Osteocyte (in vitro differentiated cells): Measurements from ENCODE around the gene KLK10. TPM values are rescaled to one million over a fixed set of nuclear protein-coding genes. Genes with fewer than 3 reads are reported as not detected.

Experiments
- total RNA-seq: library from RNA; stranded (reverse); gene quantifications from 2 replicates; pipeline ENCODE4 v1.2.1, GENCODE V29; 2021

The KLK10 gene
- total RNA-seq, 1 donor from 2014 or later = not detected

Other genes starting within 250 kb of the KLK10 start
- gene GPR32, start 249.2 kb downstream of the KLK10 start, total RNA-seq = not detected in 2 replicates
- gene ACP4, start 229.3 kb downstream of the KLK10 start, total RNA-seq = not detected in 2 replicates
- gene KLK1, start 195.9 kb downstream of the KLK10 start, total RNA-seq = not detected in 2 replicates
- gene KLK15, start 186.1 kb downstream of the KLK10 start, total RNA-seq = not detected in 2 replicates
- gene KLK3, start 164.8 kb downstream of the KLK10 start, total RNA-seq = not detected in 2 replicates
- not detected in 2 replicates for gene KLK2, start 146.3 kb downstream of the KLK10 start, total RNA-seq
- gene KLK4, start 108.3 kb downstream of the KLK10 start, total RNA-seq = not detected in 2 replicates
- not detected in 2 replicates for gene KLK5, start 66.7 kb downstream of the KLK10 start, total RNA-seq
- not detected in 2 replicates for gene KLK6, start 50.1 kb downstream of the KLK10 start, total RNA-seq
- not detected in 2 replicates for gene KLK7, start 35.8 kb downstream of the KLK10 start, total RNA-seq
- gene KLK8, start 18.1 kb downstream of the KLK10 start, total RNA-seq = not detected in 2 replicates
- gene KLK11, start 6.9 kb upstream of the KLK10 start, total RNA-seq = not detected in 2 replicates
- gene KLK12, start 15.3 kb upstream of the KLK10 start, total RNA-seq = not detected in 2 replicates
- not detected in 2 replicates for gene KLK13, start 45.4 kb upstream of the KLK10 start, total RNA-seq
- gene KLK14, start 63.2 kb upstream of the KLK10 start, total RNA-seq = not detected in 2 replicates
- 5.6 and 6.5 TPM in 2 replicates for gene CTU1, start 88.7 kb upstream of the KLK10 start, total RNA-seq
- not detected in 2 replicates for gene SIGLEC9, start 105.2 kb upstream of the KLK10 start, total RNA-seq
- gene SIGLEC7, start 122.6 kb upstream of the KLK10 start, total RNA-seq = not detected in 2 replicates
- not detected in 2 replicates for gene CD33, start 205.4 kb upstream of the KLK10 start, total RNA-seq
- gene SIGLECL1, start 231.4 kb upstream of the KLK10 start, total RNA-seq = not detected in 2 replicates